GM19395 (cell line): ENCODE results near the gene GSPT1.
"Not testable (repeated sequence)": the region's sequence is repeated elsewhere in the genome, so short reads cannot be mapped to it uniquely, and the experiment has no call there.

ENCODE experiments used
- ATAC-seq: cut with Tn5 transposase; IDR thresholded peaks from one replicate; pipeline ENCODE4 v1.9.1; 2021; ENCODE audit warnings: mild to moderate bottlenecking, moderate library complexity; ENCODE audit not compliant: unreplicated experiment

GSPT1 gene

GRCh38 chr16:11862489-11862888 is 53.3 kb downstream of the GSPT1 start:
- no peak for ATAC-seq

- ATAC-seq = no peak
These were observed 58.6 kb downstream of the GSPT1 start for GRCh38 chr16:11857161-11857560.

- no peak for ATAC-seq
These were observed 63.5 kb downstream of the GSPT1 start for GRCh38 chr16:11852092-11852809.

- peak; percentile 82 for ATAC-seq
These were observed 64.3 kb downstream of the GSPT1 start, which contains the start of gene RSL1D1 for GRCh38 chr16:11851294-11852091. RSL1D1 (minus strand) TSS chr16:11851542; CDS start chr16:11851512, 30 bp downstream.

GRCh38 chr16:11848842-11849241 is 66.9 kb downstream of the GSPT1 start:
- ATAC-seq = no peak

- ATAC-seq = no peak
These were observed 71.3 kb downstream of the GSPT1 start for GRCh38 chr16:11844499-11844898.

- ATAC-seq = no peak
These were observed 71.9 kb downstream of the GSPT1 start for GRCh38 chr16:11843861-11844260.

- ATAC-seq = no peak
These were observed 72.5 kb downstream of the GSPT1 start for GRCh38 chr16:11843206-11843605.

GRCh38 chr16:11841026-11841425 is 74.7 kb downstream of the GSPT1 start:
- no peak for ATAC-seq

GRCh38 chr16:11836650-11837244 is 79.0 kb downstream of the GSPT1 start:
- ATAC-seq = no peak

- ATAC-seq = no peak
These were observed 79.7 kb downstream of the GSPT1 start for GRCh38 chr16:11835891-11836649.

GRCh38 chr16:11835309-11835708 is 80.4 kb downstream of the GSPT1 start:
- ATAC-seq = no peak

GRCh38 chr16:11833951-11834695 is 81.6 kb downstream of the GSPT1 start:
- ATAC-seq = no peak

- ATAC-seq = no peak
These were observed 87.1 kb downstream of the GSPT1 start for GRCh38 chr16:11828696-11829095.

- ATAC-seq = not testable (repeated sequence)
These were observed 90.1 kb downstream of the GSPT1 start for GRCh38 chr16:11825520-11826165.

- ATAC-seq = no peak
These were observed 91.4 kb downstream of the GSPT1 start for GRCh38 chr16:11824362-11824761.

- not testable (repeated sequence) for ATAC-seq
These were observed 92.1 kb downstream of the GSPT1 start for GRCh38 chr16:11823645-11824044.

- ATAC-seq = no peak
These were observed 96.0 kb downstream of the GSPT1 start for GRCh38 chr16:11819798-11820197.

- not testable (repeated sequence) for ATAC-seq
These were observed 96.8 kb downstream of the GSPT1 start for GRCh38 chr16:11818970-11819369.
